HG02763 (cell line): ENCODE results near the gene LRCH4.

Source experiments
- ATAC-seq: cut with Tn5 transposase; IDR thresholded peaks from one replicate; pipeline ENCODE4 v1.9.1; 2021; ENCODE audit warnings: mild to moderate bottlenecking, moderate library complexity; ENCODE audit not compliant: unreplicated experiment

The LRCH4 gene

GRCh38 chr7:100583132-100584053 is 2.5 kb downstream of the LRCH4 start:
- ATAC-seq: no peak

- no peak for ATAC-seq
Observed at GRCh38 chr7:100582650-100583049, 3.3 kb downstream of the LRCH4 start.

GRCh38 chr7:100582041-100582579 is 3.8 kb downstream of the LRCH4 start:
- no peak for ATAC-seq

GRCh38 chr7:100580466-100581283 is 5.3 kb downstream of the LRCH4 start:
- no peak for ATAC-seq

- no peak for ATAC-seq
Observed at GRCh38 chr7:100578246-100579183, 7.4 kb downstream of the LRCH4 start.

GRCh38 chr7:100577507-100577906 is 8.4 kb downstream of the LRCH4 start:
- no peak for ATAC-seq

GRCh38 chr7:100577103-100577502 is 8.8 kb downstream of the LRCH4 start:
- ATAC-seq: no peak

GRCh38 chr7:100576384-100576993 is 9.4 kb downstream of the LRCH4 start:
- no peak for ATAC-seq

- ATAC-seq: no peak
Observed at GRCh38 chr7:100575746-100576383, 10.1 kb downstream of the LRCH4 start.

GRCh38 chr7:100575206-100575631 is 10.7 kb downstream of the LRCH4 start:
- no peak for ATAC-seq

GRCh38 chr7:100574362-100575205 is 11.3 kb downstream of the LRCH4 start:
- no peak for ATAC-seq

GRCh38 chr7:100573691-100574361 is 12.1 kb downstream of the LRCH4 start, which contains the start of gene SAP25:
Gene SAP25, minus strand, starts transcription at chr7:100573900. Its CDS starts 158 bp downstream, at chr7:100573742.
- no peak for ATAC-seq

GRCh38 chr7:100572949-100573675 is 12.8 kb downstream of the LRCH4 start:
- no peak for ATAC-seq

GRCh38 chr7:100572281-100572948 is 13.5 kb downstream of the LRCH4 start:
- no peak for ATAC-seq

- ATAC-seq: no peak
Observed at GRCh38 chr7:100571829-100572116, 14.2 kb downstream of the LRCH4 start.

GRCh38 chr7:100570954-100571828 is 14.7 kb downstream of the LRCH4 start:
- no peak for ATAC-seq
